Mesenchymal stem cell (in vitro differentiated cells and primary cell): ENCODE results near the gene SLC6A4.
A peak's percentile ranks its signal among the peaks of the same experiment; 100 is the strongest.

Source experiments
- DNase-seq: peaks from one replicate; pipeline ENCODE4 v3.0.0-alpha.2; 2013
- H2AFZ ChIP-seq: one replicate; pipeline ENCODE4 v1.6.1; 2013; ENCODE audit warnings: low read depth, mild to moderate bottlenecking, control low read depth, inconsistent platforms, low read length, moderate library complexity
- H2AK5ac ChIP-seq: 2 replicates; pipeline ENCODE4 v1.6.1; 2013; ENCODE audit warnings: low read length, moderate library complexity, mild to moderate bottlenecking, inconsistent platforms; ENCODE audit not compliant: severe bottlenecking
- H2BK120ac ChIP-seq: one replicate; pipeline ENCODE4 v1.6.1; 2013; ENCODE audit warnings: low read depth, mild to moderate bottlenecking, inconsistent platforms, low read length, moderate library complexity
- H2BK12ac ChIP-seq, 2 experiments: one replicate each; pipeline ENCODE4 v1.6.1; 2013; ENCODE audit warnings: inconsistent platforms in 2 of 2, low read length in 2 of 2, mild to moderate bottlenecking in 2 of 2, moderate library complexity in 2 of 2, control low read depth in 1 of 2
- H2BK15ac ChIP-seq: one replicate; pipeline ENCODE4 v1.6.1; 2013; ENCODE audit warnings: mild to moderate bottlenecking, low read depth, inconsistent platforms; ENCODE audit not compliant: poor library complexity, severe bottlenecking
- H2BK5ac ChIP-seq: 2 replicates; pipeline ENCODE4 v1.6.1; 2013; ENCODE audit warnings: low read depth, mild to moderate bottlenecking, low read length, control low read depth, inconsistent platforms; ENCODE audit not compliant: poor library complexity, severe bottlenecking
- H3K14ac ChIP-seq, 2 experiments: one replicate each; pipeline ENCODE4 v1.6.1; 2013; ENCODE audit warnings: inconsistent platforms in 2 of 2, low read length in 2 of 2, control low read depth in 1 of 2, mild to moderate bottlenecking in 1 of 2, moderate library complexity in 1 of 2
- H3K18ac ChIP-seq, 2 experiments: one replicate each; pipeline ENCODE4 v1.6.1; 2013; ENCODE audit warnings: inconsistent platforms in 2 of 2, low read length in 2 of 2, control low read depth in 1 of 2, low read depth in 1 of 2, mild to moderate bottlenecking in 1 of 2
- H3K23ac ChIP-seq, 2 experiments: one replicate each; pipeline ENCODE4 v1.6.1; 2013; ENCODE audit warnings: inconsistent platforms in 2 of 2, low read length in 2 of 2, mild to moderate bottlenecking in 2 of 2, moderate library complexity in 2 of 2, control low read depth in 1 of 2
- H3K27ac ChIP-seq: 2 replicates; pipeline ENCODE4 v1.5.1; 2013; ENCODE audit warnings: mild to moderate bottlenecking, moderate library complexity, low read length, control low read depth, inconsistent platforms; ENCODE audit not compliant: poor library complexity, severe bottlenecking
- H3K27me3 ChIP-seq, 2 experiments: 2 replicates each; pipeline versions ENCODE4 v1.6.1 to v1.7.0; 2013; ENCODE audit warnings: low read length in 2 of 2, mild to moderate bottlenecking in 2 of 2, moderate library complexity in 2 of 2, control low read depth in 1 of 2, inconsistent platforms in 1 of 2; ENCODE audit not compliant: control insufficient read depth in 1 of 2, insufficient read depth in 1 of 2
- H3K36me3 ChIP-seq, 2 experiments: 2 replicates each; pipeline versions ENCODE4 v1.6.1 to v1.7.0; 2013; ENCODE audit warnings: low read length in 2 of 2, control low read depth in 1 of 2, inconsistent platforms in 1 of 2, low read depth in 1 of 2, mild to moderate bottlenecking in 1 of 2; ENCODE audit not compliant: insufficient read depth in 2 of 2, control insufficient read depth in 1 of 2
- H3K4ac ChIP-seq, 2 experiments: one replicate each; pipeline ENCODE4 v1.6.1; 2013; ENCODE audit warnings: inconsistent platforms in 2 of 2, low read length in 2 of 2, mild to moderate bottlenecking in 2 of 2, moderate library complexity in 2 of 2, control low read depth in 1 of 2, low read depth in 1 of 2
- H3K4me1 ChIP-seq: 2 replicates; pipeline ENCODE4 v1.6.1; 2013; ENCODE audit warnings: low read depth, low read length, control low read depth; ENCODE audit not compliant: control insufficient read depth, insufficient read depth
- H3K4me2 ChIP-seq: 2 replicates; pipeline ENCODE4 v1.6.1; 2013; ENCODE audit warnings: low read length, mild to moderate bottlenecking, inconsistent platforms; ENCODE audit not compliant: poor library complexity, severe bottlenecking
- H3K4me3 ChIP-seq, 2 experiments: 2 replicates each; pipeline versions ENCODE4 v1.5.1 to v1.7.0; 2013; ENCODE audit warnings: low read length in 2 of 2, mild to moderate bottlenecking in 2 of 2, control low read depth in 1 of 2, low read depth in 1 of 2; ENCODE audit not compliant: insufficient read depth in 1 of 2
- H3K79me1 ChIP-seq: replicated peaks from 2 replicates; pipeline ENCODE4 v1.6.1; 2013; ENCODE audit warnings: mild to moderate bottlenecking, control low read depth, low read length, inconsistent platforms; ENCODE audit not compliant: poor library complexity, severe bottlenecking
- H3K9ac ChIP-seq: 2 replicates; pipeline ENCODE4 v1.7.0; 2013; ENCODE audit warnings: mild to moderate bottlenecking, low read length, moderate library complexity
- H3K9me3 ChIP-seq: 2 replicates; pipeline ENCODE4 v1.7.0; 2013; ENCODE audit warnings: mild to moderate bottlenecking, low read length; ENCODE audit not compliant: control insufficient read depth
- H4K8ac ChIP-seq: one replicate; pipeline ENCODE4 v1.6.1; 2013; ENCODE audit warnings: inconsistent platforms, mild to moderate bottlenecking, low read length, moderate library complexity
- H4K91ac ChIP-seq: one replicate; pipeline ENCODE4 v1.6.1; 2013; ENCODE audit warnings: mild to moderate bottlenecking, low read length, inconsistent platforms
- WGBS: methylation state at CpG from one replicate; pipeline ENCODE4 v1.1.7; 2013; ENCODE audit warnings: mixed read lengths; 5-methylcytosine and 5-hydroxymethylcytosine counted together

Gene SLC6A4

DNA sequence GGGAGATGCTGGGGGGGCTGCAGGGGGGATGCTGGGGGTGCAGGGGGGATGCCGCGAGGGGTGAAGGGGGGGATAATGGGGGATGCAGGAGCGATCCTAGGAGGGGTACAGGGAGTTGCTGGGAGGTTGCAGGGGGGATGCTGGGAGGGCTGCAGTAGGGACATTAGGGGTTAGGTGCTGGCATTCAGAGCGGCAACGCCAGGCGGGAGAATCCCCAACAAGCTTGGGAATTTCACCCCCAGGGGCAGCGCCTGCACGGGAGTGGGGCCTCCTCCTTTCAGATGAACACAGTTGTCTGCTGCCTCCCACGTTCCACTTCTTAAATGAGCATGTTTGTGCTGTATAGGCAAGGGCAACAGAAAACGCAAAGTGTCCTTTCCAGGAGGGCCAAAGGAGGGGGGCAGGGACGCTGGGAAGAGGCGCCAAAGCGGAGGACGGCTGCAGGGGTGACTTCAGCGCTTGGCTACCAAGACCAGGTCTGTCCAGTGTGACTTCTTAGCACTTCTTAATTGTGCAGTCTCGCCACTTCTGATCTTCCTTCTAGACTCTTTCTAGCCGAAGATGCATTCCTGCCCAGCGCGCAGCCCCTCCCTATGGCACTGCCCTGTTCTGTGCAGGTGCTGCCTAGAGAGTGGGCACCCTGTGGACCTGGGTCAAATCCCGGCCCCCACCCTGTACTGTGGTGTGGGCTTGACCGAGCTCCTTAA lies 2.0 kb upstream of the SLC6A4 start:
- Histone ChIP-seq H3K18ac (no peak overlapping the region), H4K91ac (no peak overlapping the region), H2BK120ac (no peak overlapping the region), H3K27me3 (peaks cover 59 to 65% of the 10 kb centered on the region in 2 experiments), H3K79me1 (no peaks in the 10 kb centered on the region), H2BK5ac (no peak overlapping the region), H2BK12ac (no peak overlapping the region), H2AFZ (no peak overlapping the region), H3K23ac (no peak overlapping the region), H3K4me3 (no peak overlapping the region), H3K27ac (no peak overlapping the region), H3K9me3 (no peaks in the 10 kb centered on the region), H3K9ac (no peak overlapping the region), H3K4ac (no peak overlapping the region), H3K4me2 (no peak overlapping the region), H2AK5ac (no peak overlapping the region), H3K14ac (no peak overlapping the region), H2BK15ac (no peak overlapping the region), H3K4me1 (peaks cover 29% of the 10 kb centered on the region), H3K36me3 (no peaks in the 10 kb centered on the region), H4K8ac (no peak overlapping the region)
- WGBS, result 13% methylated on average over 20 of the region's 21 CpGs
- no peak for DNase-seq

DNA sequence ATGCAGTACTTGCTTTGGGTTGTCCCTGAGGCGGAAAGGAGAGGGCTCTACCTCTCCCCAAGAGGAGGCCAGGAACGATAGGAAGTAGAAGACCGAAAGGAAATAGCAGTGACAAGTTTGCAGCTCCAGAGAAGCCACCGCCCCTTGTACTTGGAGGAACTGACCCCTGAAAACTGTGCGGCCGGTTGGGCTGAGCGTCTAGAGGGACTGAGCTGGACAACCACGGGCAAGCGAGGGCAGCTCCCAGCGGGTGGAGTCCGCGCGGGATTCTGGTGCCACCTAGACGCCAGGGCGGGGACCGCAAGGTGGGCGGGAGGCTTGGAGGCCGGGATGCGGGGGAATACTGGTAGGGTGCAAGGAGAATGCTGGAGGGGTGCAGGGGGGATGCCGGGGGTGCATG lies 1.3 kb upstream of the SLC6A4 start:
- no peak overlapping the region for H2AFZ ChIP-seq
- no peak overlapping the region for H2BK5ac ChIP-seq
- peaks cover 29% of the 10 kb centered on the region for H3K4me1 ChIP-seq
- DNase-seq, result peak; percentile 41
- WGBS, result 6% methylated on average over 13 of the region's 20 CpGs
- peak overlapping the region; percentile 40 for H3K4me2 ChIP-seq
- no peaks in the 10 kb centered on the region for H3K9me3 ChIP-seq
- H3K14ac ChIP-seq, result no peak overlapping the region
- H3K79me1 ChIP-seq, result no peaks in the 10 kb centered on the region
- no peak overlapping the region for H2BK15ac ChIP-seq
- no peak overlapping the region for H3K27ac ChIP-seq
- H2AK5ac ChIP-seq, result no peak overlapping the region
- H2BK12ac ChIP-seq, result no peak overlapping the region
- H3K18ac ChIP-seq, result no peak overlapping the region
- peak overlapping the region in 1 of 2 experiments; percentile 53 for H3K4me3 ChIP-seq
- no peak overlapping the region for H3K4ac ChIP-seq
- H3K9ac ChIP-seq, result peak overlapping the region; percentile 45
- no peak overlapping the region for H4K91ac ChIP-seq
- H2BK120ac ChIP-seq, result no peak overlapping the region
- peak overlapping the region in 1 of 2 experiments; percentile 60 for H3K23ac ChIP-seq
- peaks cover 63 to 70% of the 10 kb centered on the region in 2 experiments for H3K27me3 ChIP-seq
- H4K8ac ChIP-seq, result no peak overlapping the region
- H3K36me3 ChIP-seq, result no peaks in the 10 kb centered on the region

DNA sequence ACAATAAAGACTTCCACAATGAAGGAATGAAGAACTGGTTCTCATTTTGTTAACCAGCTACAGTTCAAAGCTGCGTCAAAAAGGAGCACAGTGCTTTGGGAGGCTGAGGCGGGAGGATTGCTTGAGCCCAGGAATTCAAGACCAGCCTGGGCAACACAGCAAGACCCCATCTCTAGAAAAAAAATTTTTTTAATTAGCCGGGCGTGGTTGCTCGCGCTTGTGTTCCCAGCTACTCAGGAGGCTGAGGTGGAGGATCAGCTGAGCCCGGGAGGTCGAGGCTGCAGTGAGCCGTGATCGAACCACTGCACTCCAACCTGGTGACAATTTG lies 764 bp upstream of the SLC6A4 start:
- H2BK5ac ChIP-seq, result no peak overlapping the region
- H3K4ac ChIP-seq, result no peak overlapping the region
- no peak overlapping the region for H3K4me2 ChIP-seq
- no peak overlapping the region for H2AFZ ChIP-seq
- H2AK5ac ChIP-seq, result no peak overlapping the region
- H3K36me3 ChIP-seq, result no peaks in the 10 kb centered on the region
- H2BK12ac ChIP-seq, result no peak overlapping the region
- no peak overlapping the region for H3K23ac ChIP-seq
- DNase-seq, result no peak
- peaks cover 29% of the 10 kb centered on the region for H3K4me1 ChIP-seq
- H4K91ac ChIP-seq, result no peak overlapping the region
- no peak overlapping the region for H3K14ac ChIP-seq
- 76% methylated on average over 9 of the region's 10 CpGs for WGBS
- no peak overlapping the region for H3K27ac ChIP-seq
- no peak overlapping the region for H3K18ac ChIP-seq
- H2BK15ac ChIP-seq, result no peak overlapping the region
- H3K9ac ChIP-seq, result no peak overlapping the region
- peak overlapping the region in 1 of 2 experiments; percentile 77 for H3K4me3 ChIP-seq
- H3K9me3 ChIP-seq, result no peaks in the 10 kb centered on the region
- peaks cover 63 to 70% of the 10 kb centered on the region in 2 experiments for H3K27me3 ChIP-seq
- H2BK120ac ChIP-seq, result no peak overlapping the region
- no peak overlapping the region for H4K8ac ChIP-seq
- no peaks in the 10 kb centered on the region for H3K79me1 ChIP-seq

DNA sequence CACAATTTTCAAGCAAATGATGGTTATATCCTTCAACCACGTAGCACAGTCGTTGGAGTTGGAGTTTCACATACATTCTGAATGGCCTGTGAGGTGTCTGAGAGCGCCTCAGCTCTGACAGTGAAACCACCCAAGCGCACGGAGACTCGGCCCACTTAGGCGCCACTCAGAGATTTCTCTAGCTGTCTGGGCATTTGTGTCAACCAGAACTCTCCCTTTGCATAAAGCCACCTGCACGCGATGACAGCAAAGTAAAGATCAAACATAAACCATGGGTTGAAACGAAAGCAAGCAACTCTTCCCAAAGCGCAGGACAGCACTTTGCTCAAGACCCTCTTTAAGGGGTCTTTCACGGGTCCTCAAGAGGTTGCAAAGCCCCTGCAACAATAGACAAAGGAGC lies 533 bp downstream of the SLC6A4 start:
- H2AK5ac ChIP-seq, result no peak overlapping the region
- no peak overlapping the region for H2BK12ac ChIP-seq
- H3K27ac ChIP-seq, result no peak overlapping the region
- no peak overlapping the region for H2BK15ac ChIP-seq
- H3K27me3 ChIP-seq, result peaks cover 67 to 74% of the 10 kb centered on the region in 2 experiments
- no peak overlapping the region for H3K9ac ChIP-seq
- DNase-seq, result no peak
- no peak overlapping the region for H2AFZ ChIP-seq
- H3K18ac ChIP-seq, result no peak overlapping the region
- no peaks in the 10 kb centered on the region for H3K36me3 ChIP-seq
- H3K79me1 ChIP-seq, result no peaks in the 10 kb centered on the region
- H3K4me1 ChIP-seq, result peaks cover 29% of the 10 kb centered on the region
- H3K4me3 ChIP-seq, result peak overlapping the region in 1 of 2 experiments; percentile 77
- no peak overlapping the region for H2BK120ac ChIP-seq
- H3K4ac ChIP-seq, result no peak overlapping the region
- H4K8ac ChIP-seq, result no peak overlapping the region
- no peak overlapping the region for H3K14ac ChIP-seq
- WGBS, result 60% methylated on average over 12 of the region's 12 CpGs
- H2BK5ac ChIP-seq, result no peak overlapping the region
- no peak overlapping the region for H3K4me2 ChIP-seq
- no peaks in the 10 kb centered on the region for H3K9me3 ChIP-seq
- H4K91ac ChIP-seq, result no peak overlapping the region
- H3K23ac ChIP-seq, result no peak overlapping the region
